HUES6 (cell line): Measurements from ENCODE around the gene VASH2.

Source experiments
- H3K27ac ChIP-seq: 2 replicates; pipeline ENCODE4 v1.7.0; 2013; ENCODE audit warnings: low read depth, mild to moderate bottlenecking, low read length, inconsistent platforms
- H3K27me3 ChIP-seq: 2 replicates; pipeline ENCODE4 v1.6.1; 2013; ENCODE audit warnings: low read length; ENCODE audit not compliant: control insufficient read depth, insufficient read depth
- H3K36me3 ChIP-seq: 2 replicates; pipeline ENCODE4 v1.6.1; 2013; ENCODE audit warnings: low read length; ENCODE audit not compliant: control insufficient read depth, insufficient read depth
- H3K4me1 ChIP-seq: 2 replicates; pipeline ENCODE4 v1.6.1; 2013; ENCODE audit warnings: low read length; ENCODE audit not compliant: control insufficient read depth, insufficient read depth
- H3K4me3 ChIP-seq: 2 replicates; pipeline ENCODE4 v1.5.1; 2013; ENCODE audit warnings: low read depth, low read length
- H3K9ac ChIP-seq: one replicate; pipeline ENCODE4 v1.6.1; 2013; ENCODE audit warnings: mild to moderate bottlenecking, low read length
- H3K9me3 ChIP-seq: 2 replicates; pipeline ENCODE4 v1.6.1; 2013; ENCODE audit warnings: low read depth, low read length; ENCODE audit not compliant: control insufficient read depth, insufficient read depth

VASH2 gene

DNA sequence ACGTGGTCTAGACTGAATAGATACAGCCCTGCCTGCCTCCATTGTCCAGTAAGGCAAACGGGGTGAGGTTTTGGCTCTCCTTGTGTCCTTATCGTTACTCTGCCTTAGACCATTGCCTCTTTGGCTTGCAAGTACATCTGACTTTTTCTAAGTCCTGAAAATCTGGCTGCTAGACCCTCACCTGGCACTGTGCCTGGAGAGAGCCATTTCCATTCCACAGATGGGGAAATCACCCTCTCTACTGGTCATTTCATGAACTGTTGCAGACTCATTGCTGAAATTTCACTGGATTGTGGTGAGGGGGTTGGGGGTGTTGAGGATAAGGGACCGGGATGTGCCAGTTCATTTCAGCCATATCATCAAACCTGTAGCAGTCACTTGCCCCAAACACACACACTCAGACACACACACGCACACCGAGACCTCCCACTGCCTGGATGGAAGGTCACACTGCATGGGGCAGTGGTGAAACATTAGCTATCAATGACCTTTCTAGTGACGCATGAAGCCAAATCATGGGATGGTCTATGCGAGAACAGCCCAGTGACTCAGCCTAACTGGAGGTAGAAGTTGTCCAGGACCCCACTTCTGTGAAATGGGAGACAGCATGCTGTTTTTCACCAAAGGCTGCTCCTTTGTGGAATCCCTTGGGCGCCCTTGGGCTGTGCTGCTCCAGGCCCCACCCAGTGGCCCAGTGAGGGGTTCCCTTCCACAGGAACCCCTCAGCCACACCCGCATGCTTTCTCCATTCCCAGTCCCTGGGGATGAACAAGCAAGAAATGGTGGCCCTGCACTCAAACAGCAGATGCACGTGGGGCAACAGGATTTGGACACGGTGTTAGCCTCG, 34.9 kb upstream of the VASH2 start:
- H3K4me1 ChIP-seq: peaks cover 40% of the 10 kb centered on the region
- peak overlapping the region; percentile 95 for H3K27ac ChIP-seq
- H3K9ac ChIP-seq: peak overlapping the region; percentile 92
- H3K9me3 ChIP-seq: no peaks in the 10 kb centered on the region
- no peaks in the 10 kb centered on the region for H3K27me3 ChIP-seq
- no peaks in the 10 kb centered on the region; the same call in 1 of the 2 replicates for H3K36me3 ChIP-seq
- H3K4me3 ChIP-seq: peak overlapping the region; percentile 53

- Histone ChIP-seq H3K9me3 (no peaks in the 10 kb centered on the region), H3K4me3 (peak overlapping the region; percentile 51), H3K4me1 (peaks cover 42% of the 10 kb centered on the region), H3K36me3 (no peaks in the 10 kb centered on the region; the same call in 1 of the 2 replicates), H3K9ac (peak overlapping the region; percentile 92), H3K27ac (peak overlapping the region; percentile 95), H3K27me3 (no peaks in the 10 kb centered on the region)
These were observed 33.7 kb upstream of the VASH2 start for GRCh38 chr1:212916481-212917133.

DNA sequence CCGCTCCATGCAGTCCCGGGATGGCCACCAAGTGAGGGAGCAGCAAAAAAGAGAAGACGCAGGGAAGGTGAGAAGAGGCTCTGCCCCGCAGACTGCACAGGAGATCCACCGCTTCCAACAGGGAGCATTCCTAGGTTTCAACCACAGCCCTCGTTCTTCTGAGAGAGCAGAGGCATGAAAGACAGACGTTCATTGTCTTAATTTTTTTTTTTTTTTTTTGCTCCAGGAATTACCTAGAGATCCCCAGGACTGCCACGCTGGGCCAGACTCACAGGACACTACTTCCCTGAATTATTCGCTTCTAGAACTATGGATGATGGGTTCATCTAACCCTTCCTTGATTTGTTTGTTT, 33.2 kb upstream of the VASH2 start:
- Histone ChIP-seq H3K9me3 (no peaks in the 10 kb centered on the region), H3K36me3 (no peaks in the 10 kb centered on the region; the same call in 1 of the 2 replicates), H3K9ac (peak overlapping the region; percentile 92), H3K4me3 (peak overlapping the region; percentile 51), H3K27ac (peak overlapping the region; percentile 95), H3K4me1 (peaks cover 42% of the 10 kb centered on the region), H3K27me3 (no peaks in the 10 kb centered on the region)

- H3K27me3 ChIP-seq: no peaks in the 10 kb centered on the region
- H3K36me3 ChIP-seq: no peaks in the 10 kb centered on the region; the same call in 1 of the 2 replicates
- no peak overlapping the region for H3K27ac ChIP-seq
- no peaks in the 10 kb centered on the region for H3K9me3 ChIP-seq
- no peak overlapping the region; the same call in 1 of the 2 replicates for H3K4me3 ChIP-seq
- no peak overlapping the region for H3K9ac ChIP-seq
- peaks cover 42% of the 10 kb centered on the region for H3K4me1 ChIP-seq
These were observed 32.5 kb upstream of the VASH2 start for GRCh38 chr1:212917858-212918257.

DNA sequence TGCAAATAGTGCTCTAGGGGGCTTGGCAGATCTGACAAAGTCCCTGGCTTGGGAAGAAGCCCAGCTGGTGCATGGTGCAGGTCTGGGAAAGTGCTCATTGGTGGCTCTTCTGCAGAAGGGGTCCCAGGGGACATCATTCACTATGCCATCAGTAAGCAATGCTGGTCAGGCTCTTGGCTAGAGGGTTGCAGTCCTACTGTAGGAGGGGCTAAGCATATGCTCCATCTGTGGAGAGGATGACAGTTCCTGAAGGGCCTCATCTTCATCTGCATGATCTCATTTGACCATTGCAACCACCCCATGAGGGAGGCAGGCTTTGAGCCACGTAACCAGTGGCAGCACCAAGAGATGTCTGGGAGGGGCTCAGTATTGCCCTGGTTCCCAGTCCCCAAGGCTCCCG, 31.5 kb upstream of the VASH2 start:
- Histone ChIP-seq H3K9me3 (no peaks in the 10 kb centered on the region), H3K9ac (no peak overlapping the region), H3K27ac (no peak overlapping the region), H3K4me1 (peaks cover 42% of the 10 kb centered on the region), H3K4me3 (no peak overlapping the region), H3K27me3 (no peaks in the 10 kb centered on the region), H3K36me3 (no peaks in the 10 kb centered on the region; the same call in 1 of the 2 replicates)

DNA sequence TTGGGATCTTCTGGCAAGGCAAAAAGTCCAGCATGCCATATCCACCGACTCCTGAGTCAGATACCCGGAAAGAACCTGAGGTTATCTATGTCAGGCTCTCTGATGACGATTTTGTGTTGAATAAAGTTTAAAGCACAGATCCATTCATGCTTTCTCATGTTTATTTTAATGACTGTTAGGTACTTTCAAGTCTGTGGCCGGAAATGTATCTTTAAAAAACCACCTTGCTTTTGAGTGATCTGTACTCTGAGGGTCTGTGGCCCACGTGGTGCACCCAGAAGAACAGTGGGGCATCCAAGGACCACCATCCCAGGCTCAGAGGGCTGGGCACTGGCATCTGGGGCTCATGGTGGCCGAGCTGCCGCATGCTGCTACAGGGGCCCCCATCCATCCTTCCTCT, 30.1 kb upstream of the VASH2 start:
- Histone ChIP-seq H3K9ac (no peak overlapping the region), H3K27ac (no peak overlapping the region), H3K4me1 (peaks cover 36% of the 10 kb centered on the region), H3K27me3 (no peaks in the 10 kb centered on the region), H3K4me3 (no peak overlapping the region), H3K9me3 (no peaks in the 10 kb centered on the region), H3K36me3 (no peaks in the 10 kb centered on the region; the same call in 1 of the 2 replicates)

DNA sequence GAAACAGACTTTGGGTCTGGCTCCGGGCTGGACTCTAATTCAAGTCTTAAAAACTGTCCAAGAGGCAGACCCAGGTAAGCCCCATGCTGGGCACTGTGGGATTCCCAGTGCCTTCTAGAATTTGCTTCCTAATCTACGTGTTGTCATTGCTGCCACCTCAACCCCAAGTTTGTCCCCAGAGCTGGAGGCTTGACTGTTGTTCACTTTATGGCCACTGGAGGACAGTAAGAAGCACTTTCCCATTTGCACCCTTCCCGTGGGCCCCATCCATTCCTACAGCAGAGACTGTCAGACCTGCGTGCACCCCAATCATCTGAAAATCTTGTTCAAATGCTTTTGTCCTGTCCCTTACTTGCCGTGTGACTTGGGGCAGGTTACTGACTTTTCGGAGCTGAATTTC, 29.4 kb upstream of the VASH2 start:
- H3K27ac ChIP-seq: no peak overlapping the region

GRCh38 chr1:212922016-212922415, 28.3 kb upstream of the VASH2 start:
- H3K9me3 ChIP-seq: no peaks in the 10 kb centered on the region
- no peaks in the 10 kb centered on the region for H3K27me3 ChIP-seq
- H3K36me3 ChIP-seq: no peaks in the 10 kb centered on the region; the same call in 1 of the 2 replicates

More for the DNA sequence above, 29.4 kb upstream of the VASH2 start:
- Histone ChIP-seq H3K9me3 (no peaks in the 10 kb centered on the region), H3K27me3 (no peaks in the 10 kb centered on the region), H3K9ac (no peak overlapping the region), H3K4me3 (no peak overlapping the region), H3K4me1 (peaks cover 29% of the 10 kb centered on the region), H3K36me3 (no peaks in the 10 kb centered on the region; the same call in 1 of the 2 replicates)

DNA sequence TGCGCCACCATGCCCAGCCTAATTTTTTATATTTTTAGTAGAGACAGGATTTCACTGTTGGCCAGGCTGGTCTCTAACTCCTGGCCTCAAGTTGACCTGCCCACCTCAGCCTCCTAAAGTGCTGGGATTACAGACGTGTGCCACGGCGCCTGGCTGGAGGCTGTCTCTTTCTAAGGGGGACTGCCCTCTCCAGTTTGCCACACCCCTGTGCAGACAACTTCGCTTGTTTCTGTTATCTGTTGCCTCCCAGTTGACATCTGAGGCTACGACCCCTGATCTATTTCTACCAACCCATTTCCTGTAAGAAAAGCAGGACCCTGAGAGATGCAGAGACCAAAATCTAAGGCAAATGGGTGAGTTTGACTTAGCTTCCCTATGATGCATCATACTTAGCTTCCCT, 24.0 kb upstream of the VASH2 start:
- no peaks in the 10 kb centered on the region for H3K9me3 ChIP-seq
- no peak overlapping the region for H3K27ac ChIP-seq
- H3K27me3 ChIP-seq: no peaks in the 10 kb centered on the region
- peaks cover 26% of the 10 kb centered on the region for H3K4me1 ChIP-seq
- H3K4me3 ChIP-seq: no peak overlapping the region
- H3K36me3 ChIP-seq: no peaks in the 10 kb centered on the region
- no peak overlapping the region for H3K9ac ChIP-seq

More at GRCh38 chr1:212922016-212922415, 28.3 kb upstream of the VASH2 start:
- Histone ChIP-seq H3K4me1 (peaks cover 18% of the 10 kb centered on the region; the same call in 1 of the 2 replicates), H3K9ac (no peak overlapping the region), H3K4me3 (no peak overlapping the region), H3K27ac (no peak overlapping the region)

DNA sequence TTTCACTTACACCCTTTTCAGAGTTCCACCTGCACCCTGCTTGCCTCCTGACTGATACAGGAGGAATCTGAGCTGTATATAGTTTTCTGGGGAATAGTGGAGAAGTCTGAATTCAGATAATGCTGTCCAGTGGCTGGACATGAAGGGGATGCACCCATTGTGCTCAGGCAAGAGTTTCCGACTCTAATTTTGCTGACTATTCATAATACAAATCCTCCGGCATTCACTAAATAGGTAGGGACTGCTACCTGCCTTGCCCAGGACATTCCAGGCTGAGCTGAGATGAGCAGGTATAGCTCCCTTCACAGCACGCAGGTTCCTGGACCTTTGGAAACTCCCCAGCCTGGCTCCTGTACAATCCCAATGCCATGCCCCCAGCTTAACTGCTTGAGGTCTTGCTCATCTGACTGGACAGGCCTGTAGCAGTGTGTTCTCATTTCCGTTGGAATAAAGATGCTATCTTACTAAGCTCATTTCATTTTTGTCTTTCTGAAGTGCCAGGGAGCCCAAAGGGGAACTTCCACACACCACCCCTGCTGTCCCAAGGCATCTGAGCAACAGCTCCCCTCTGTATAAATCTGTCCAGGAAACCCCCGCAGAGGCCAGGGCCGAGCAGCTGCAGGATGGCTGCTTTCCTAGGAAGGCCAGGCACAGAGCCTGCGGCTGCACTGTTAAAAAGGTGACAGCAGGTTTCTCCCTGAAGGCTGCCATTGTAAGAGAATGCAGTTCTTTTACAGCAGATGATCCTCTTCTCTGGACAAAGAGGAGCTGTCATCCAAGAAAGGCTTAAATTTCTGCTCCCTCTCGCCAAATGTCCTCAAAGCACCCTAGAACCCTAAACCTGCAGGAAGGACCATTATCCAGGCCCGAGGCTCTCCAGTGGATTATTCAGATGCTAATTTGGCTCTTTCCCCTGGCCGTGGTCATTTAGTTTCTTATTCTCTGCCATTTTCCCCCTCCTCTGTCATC, 21.7 kb upstream of the VASH2 start:
- peak overlapping the region; percentile 27; the same call in 1 of the 2 replicates for H3K27ac ChIP-seq
- H3K36me3 ChIP-seq: no peaks in the 10 kb centered on the region
- peaks cover 29% of the 10 kb centered on the region for H3K4me1 ChIP-seq
- H3K9ac ChIP-seq: peak overlapping the region; percentile 26
- H3K9me3 ChIP-seq: no peaks in the 10 kb centered on the region
- H3K27me3 ChIP-seq: no peaks in the 10 kb centered on the region
- H3K4me3 ChIP-seq: no peak overlapping the region
